ENCODE results near the gene GABRR3.

GABRR3 gene

GRCh38 chr3:97991293-97991682, 43.8 kb downstream of the GABRR3 start:
- WGBS (ENCODE audit: insufficient coverage, insufficient read length) = no CpG with 5 or more reads among the region's 5 CpGs
- H3K4me1 ChIP-seq (ENCODE audit: control insufficient read depth, insufficient read depth, low read length) = peaks cover 5% of the 10 kb centered on the region; the same call in 1 of the 2 replicates

DNA sequence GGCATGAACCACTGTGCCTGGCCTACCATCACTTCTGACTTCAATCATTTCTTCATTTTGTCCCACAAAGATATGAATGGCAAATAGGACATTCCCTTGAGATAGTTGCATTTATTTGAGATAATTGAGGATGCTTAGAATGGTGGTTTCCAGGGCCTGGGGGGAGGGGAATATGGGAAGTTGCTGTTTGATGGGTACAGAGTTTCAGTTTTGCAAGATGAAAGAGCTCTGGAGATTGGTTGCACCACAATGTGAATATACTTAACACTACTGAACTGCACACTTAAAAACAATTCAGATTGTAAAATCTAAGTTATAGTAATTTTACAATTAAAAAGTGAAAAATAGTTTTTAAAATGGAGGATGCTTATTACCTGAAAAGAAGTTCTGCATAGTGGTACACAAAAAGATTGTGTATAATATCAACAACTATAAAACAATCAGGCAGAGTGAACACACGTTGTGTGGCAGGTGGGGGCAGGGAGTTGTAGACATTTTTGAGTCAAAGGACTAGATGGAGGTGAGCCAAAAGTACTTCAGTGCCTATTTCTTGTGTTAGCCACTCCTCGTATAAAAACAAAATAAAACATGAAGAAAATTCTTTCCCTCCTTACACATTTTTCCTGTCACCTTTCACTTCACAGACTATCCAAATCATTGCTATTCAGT, 44.4 kb downstream of the GABRR3 start:
- peaks cover 5% of the 10 kb centered on the region; the same call in 1 of the 2 replicates for H3K4me1 ChIP-seq (ENCODE audit: control insufficient read depth, insufficient read depth, low read length)
- no peak overlapping the region for H3K27ac ChIP-seq (ENCODE audit: low read length)
- H3K27me3 ChIP-seq (ENCODE audit: control insufficient read depth, insufficient read depth, low read length) = no peaks in the 10 kb centered on the region
- no peak for DNase-seq (ENCODE audit: low read depth, low spot score)
- H3K4me3 ChIP-seq (ENCODE audit: low read length) = no peak overlapping the region
- no peaks in the 10 kb centered on the region for H3K36me3 ChIP-seq (ENCODE audit: control insufficient read depth, insufficient read depth, low read length)
- no peaks in the 10 kb centered on the region for H3K9me3 ChIP-seq (ENCODE audit: control insufficient read depth, insufficient read depth, low read length)
- no CpG with 5 or more reads among the region's 2 CpGs for WGBS (ENCODE audit: insufficient coverage, insufficient read length)

More at GRCh38 chr3:97991293-97991682, 43.8 kb downstream of the GABRR3 start:
- no peak for DNase-seq (ENCODE audit: low read depth, low spot score)
- no peaks in the 10 kb centered on the region for H3K27me3 ChIP-seq (ENCODE audit: control insufficient read depth, insufficient read depth, low read length)
- H3K36me3 ChIP-seq (ENCODE audit: control insufficient read depth, insufficient read depth, low read length) = no peaks in the 10 kb centered on the region
- no peaks in the 10 kb centered on the region for H3K9me3 ChIP-seq (ENCODE audit: control insufficient read depth, insufficient read depth, low read length)
- H3K4me3 ChIP-seq (ENCODE audit: low read length) = no peak overlapping the region
- no peak overlapping the region for H3K27ac ChIP-seq (ENCODE audit: low read length)

GRCh38 chr3:97988784-97989568, 46.1 kb downstream of the GABRR3 start:
- Histone ChIP-seq H3K27me3 (ENCODE audit: control insufficient read depth, insufficient read depth, low read length) (no peaks in the 10 kb centered on the region), H3K27ac (ENCODE audit: low read length) (no peak overlapping the region), H3K4me3 (ENCODE audit: low read length) (no peak overlapping the region), H3K4me1 (ENCODE audit: control insufficient read depth, insufficient read depth, low read length) (peaks cover 5% of the 10 kb centered on the region; the same call in 1 of the 2 replicates), H3K36me3 (ENCODE audit: control insufficient read depth, insufficient read depth, low read length) (no peaks in the 10 kb centered on the region), H3K9me3 (ENCODE audit: control insufficient read depth, insufficient read depth, low read length) (no peaks in the 10 kb centered on the region)
- WGBS (ENCODE audit: insufficient coverage, insufficient read length) = 100% methylated on average over 1 of the region's 3 CpGs
- no peak for DNase-seq (ENCODE audit: low read depth, low spot score)

- no peaks in the 10 kb centered on the region for H3K36me3 ChIP-seq (ENCODE audit: control insufficient read depth, insufficient read depth, low read length)
- DNase-seq (ENCODE audit: low read depth, low spot score) = no peak
- WGBS (ENCODE audit: insufficient coverage, insufficient read length) = no CpG with 5 or more reads among the region's 2 CpGs
- no peak overlapping the region for H3K27ac ChIP-seq (ENCODE audit: low read length)
- no peaks in the 10 kb centered on the region for H3K9me3 ChIP-seq (ENCODE audit: control insufficient read depth, insufficient read depth, low read length)
- no peaks in the 10 kb centered on the region for H3K4me1 ChIP-seq (ENCODE audit: control insufficient read depth, insufficient read depth, low read length)
- H3K4me3 ChIP-seq (ENCODE audit: low read length) = no peak overlapping the region
- no peaks in the 10 kb centered on the region for H3K27me3 ChIP-seq (ENCODE audit: control insufficient read depth, insufficient read depth, low read length)
Measured at GRCh38 chr3:97987306-97987705, 47.8 kb downstream of the GABRR3 start.

GRCh38 chr3:97983933-97984491, 51.1 kb downstream of the GABRR3 start:
- DNase-seq (ENCODE audit: low read depth, low spot score) = no peak
- no peak overlapping the region for H3K27ac ChIP-seq (ENCODE audit: low read length)
- no peaks in the 10 kb centered on the region for H3K27me3 ChIP-seq (ENCODE audit: control insufficient read depth, insufficient read depth, low read length)
- H3K4me1 ChIP-seq (ENCODE audit: control insufficient read depth, insufficient read depth, low read length) = no peaks in the 10 kb centered on the region
- no peaks in the 10 kb centered on the region for H3K9me3 ChIP-seq (ENCODE audit: control insufficient read depth, insufficient read depth, low read length)
- H3K4me3 ChIP-seq (ENCODE audit: low read length) = no peak overlapping the region
- H3K36me3 ChIP-seq (ENCODE audit: control insufficient read depth, insufficient read depth, low read length) = no peaks in the 10 kb centered on the region
- WGBS (ENCODE audit: insufficient coverage, insufficient read length) = no CpG with 5 or more reads among the region's 2 CpGs

DNA sequence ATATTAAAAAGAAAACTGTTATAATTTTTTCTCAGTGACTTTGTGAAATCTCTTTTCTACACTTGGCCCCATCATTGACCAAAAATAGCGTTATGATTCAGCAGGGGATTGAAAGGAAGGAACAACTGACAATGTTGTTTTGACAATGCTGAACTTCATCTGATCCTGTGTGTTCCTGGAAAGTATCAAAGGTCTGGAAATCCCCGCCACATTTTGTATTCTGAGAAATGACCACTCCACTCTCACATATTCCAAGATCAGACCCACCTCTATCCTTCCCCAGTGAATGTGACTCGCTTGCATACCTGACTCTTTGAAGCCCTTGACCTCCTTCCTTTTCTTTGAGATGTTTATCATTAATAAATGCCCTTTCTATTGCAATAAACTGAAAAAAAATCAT, 53.2 kb downstream of the GABRR3 start:
- Histone ChIP-seq H3K27ac (ENCODE audit: low read length) (no peak overlapping the region), H3K9me3 (ENCODE audit: control insufficient read depth, insufficient read depth, low read length) (no peaks in the 10 kb centered on the region), H3K4me3 (ENCODE audit: low read length) (no peak overlapping the region), H3K36me3 (ENCODE audit: control insufficient read depth, insufficient read depth, low read length) (no peaks in the 10 kb centered on the region), H3K27me3 (ENCODE audit: control insufficient read depth, insufficient read depth, low read length) (no peaks in the 10 kb centered on the region), H3K4me1 (ENCODE audit: control insufficient read depth, insufficient read depth, low read length) (no peaks in the 10 kb centered on the region)
- no peak for DNase-seq (ENCODE audit: low read depth, low spot score)
- no CpG with 5 or more reads among the region's 3 CpGs for WGBS (ENCODE audit: insufficient coverage, insufficient read length)

- Histone ChIP-seq H3K4me1 (ENCODE audit: control insufficient read depth, insufficient read depth, low read length) (no peaks in the 10 kb centered on the region), H3K36me3 (ENCODE audit: control insufficient read depth, insufficient read depth, low read length) (no peaks in the 10 kb centered on the region), H3K4me3 (ENCODE audit: low read length) (no peak overlapping the region), H3K9me3 (ENCODE audit: control insufficient read depth, insufficient read depth, low read length) (no peaks in the 10 kb centered on the region), H3K27ac (ENCODE audit: low read length) (no peak overlapping the region), H3K27me3 (ENCODE audit: control insufficient read depth, insufficient read depth, low read length) (no peaks in the 10 kb centered on the region)
- no CpG with 5 or more reads among the region's 3 CpGs for WGBS (ENCODE audit: insufficient coverage, insufficient read length)
- DNase-seq (ENCODE audit: low read depth, low spot score) = no peak
Measured at GRCh38 chr3:97979610-97980009, 55.5 kb downstream of the GABRR3 start.

DNA sequence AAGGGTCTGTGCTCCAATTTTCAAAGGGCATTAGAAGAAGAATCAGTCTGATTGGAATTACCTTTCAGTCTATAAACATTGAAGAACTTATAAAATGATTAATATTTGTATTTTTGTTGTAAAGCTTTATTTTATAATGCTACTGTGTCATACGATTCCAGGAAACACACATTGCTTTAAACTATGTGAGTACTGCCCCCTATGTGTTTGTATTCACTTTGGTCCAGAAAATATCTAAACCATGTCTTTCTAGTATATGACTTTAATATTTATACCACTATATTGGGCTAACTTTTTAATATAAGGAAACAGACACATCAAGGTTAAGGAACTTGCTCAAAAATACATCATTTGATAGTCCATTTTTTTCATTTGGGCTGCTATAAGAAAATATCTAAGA, 59.6 kb downstream of the GABRR3 start:
- WGBS (ENCODE audit: insufficient coverage, insufficient read length) = no CpG with 5 or more reads among the region's 1 CpG
- no peaks in the 10 kb centered on the region for H3K36me3 ChIP-seq (ENCODE audit: control insufficient read depth, insufficient read depth, low read length)
- no peaks in the 10 kb centered on the region for H3K27me3 ChIP-seq (ENCODE audit: control insufficient read depth, insufficient read depth, low read length)
- no peak for DNase-seq (ENCODE audit: low read depth, low spot score)
- H3K27ac ChIP-seq (ENCODE audit: low read length) = no peak overlapping the region
- H3K4me1 ChIP-seq (ENCODE audit: control insufficient read depth, insufficient read depth, low read length) = no peaks in the 10 kb centered on the region
- H3K9me3 ChIP-seq (ENCODE audit: control insufficient read depth, insufficient read depth, low read length) = no peaks in the 10 kb centered on the region
- H3K4me3 ChIP-seq (ENCODE audit: low read length) = no peak overlapping the region

DNA sequence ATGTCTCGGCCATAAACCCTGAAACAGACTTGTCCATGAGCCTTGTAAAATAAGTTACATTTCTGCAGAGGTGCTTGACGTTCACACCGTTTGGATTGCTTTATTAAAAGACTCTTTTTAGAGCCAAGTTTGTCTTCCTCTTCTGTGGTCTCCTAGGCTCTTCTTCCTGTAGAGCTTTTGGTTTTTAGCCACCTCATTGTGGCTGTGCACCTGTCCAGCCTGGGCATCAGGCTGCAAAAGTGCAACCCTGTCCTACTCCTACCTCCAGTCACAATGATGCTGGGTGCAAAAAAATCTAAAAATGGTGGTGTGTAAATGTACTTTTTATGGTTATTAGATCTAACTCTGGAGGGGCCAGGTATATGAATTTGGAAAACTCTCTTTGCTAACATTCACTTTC, 60.1 kb downstream of the GABRR3 start:
- H3K27me3 ChIP-seq (ENCODE audit: control insufficient read depth, insufficient read depth, low read length) = no peaks in the 10 kb centered on the region
- H3K36me3 ChIP-seq (ENCODE audit: control insufficient read depth, insufficient read depth, low read length) = no peaks in the 10 kb centered on the region
- no peaks in the 10 kb centered on the region for H3K4me1 ChIP-seq (ENCODE audit: control insufficient read depth, insufficient read depth, low read length)
- H3K9me3 ChIP-seq (ENCODE audit: control insufficient read depth, insufficient read depth, low read length) = no peaks in the 10 kb centered on the region
- no peak overlapping the region for H3K4me3 ChIP-seq (ENCODE audit: low read length)
- WGBS (ENCODE audit: insufficient coverage, insufficient read length) = no CpG with 5 or more reads among the region's 3 CpGs
- H3K27ac ChIP-seq (ENCODE audit: low read length) = no peak overlapping the region
- no peak for DNase-seq (ENCODE audit: low read depth, low spot score)

GRCh38 chr3:97972976-97973375, 62.1 kb downstream of the GABRR3 start:
- Histone ChIP-seq H3K4me3 (ENCODE audit: low read length) (no peak overlapping the region), H3K36me3 (ENCODE audit: control insufficient read depth, insufficient read depth, low read length) (no peaks in the 10 kb centered on the region), H3K27ac (ENCODE audit: low read length) (no peak overlapping the region), H3K9me3 (ENCODE audit: control insufficient read depth, insufficient read depth, low read length) (no peaks in the 10 kb centered on the region), H3K27me3 (ENCODE audit: control insufficient read depth, insufficient read depth, low read length) (no peaks in the 10 kb centered on the region), H3K4me1 (ENCODE audit: control insufficient read depth, insufficient read depth, low read length) (no peaks in the 10 kb centered on the region)
- DNase-seq (ENCODE audit: low read depth, low spot score) = no peak
- WGBS (ENCODE audit: insufficient coverage, insufficient read length) = no CpG with 5 or more reads among the region's 9 CpGs
